ENCODE data around the gene FADS1. TPM values are rescaled to one million over a fixed set of nuclear protein-coding genes. Genes with fewer than 3 reads are reported as not detected.

The FADS1 gene
- total and polyA plus RNA-seq, 2 donors (not counting 3 experiments of a cell fraction or from before 2014, with no cell fraction given): 110 to 121 TPM

GRCh38 chr11:61769946-61770683, 46.7 kb downstream of the FADS1 start:
- POLR2A ChIA-PET: no interaction called here
- Histone ChIP-seq H2AFZ (ENCODE audit: low read depth, low read length) (no peak overlapping the region), H3K79me2 (ENCODE audit: control insufficient read depth, insufficient read depth, low read length) (no peaks in the 10 kb centered on the region), H3K27me3 (ENCODE audit: control insufficient read depth in 2 of 2, insufficient read depth in 2 of 2, low read length in 2 of 2) (no peaks in the 10 kb centered on the region), H3K4me3 (replicated peaks in 1 of 3; ENCODE audit: insufficient read depth in 1 of 3, low read depth in 1 of 3, low read length in 3 of 3) (no peak overlapping the region), H4K20me1 (replicated peaks; ENCODE audit: control insufficient read depth, extremely low read depth, insufficient read depth, low read length) (no peaks in the 10 kb centered on the region), H3K4me1 (ENCODE audit: control insufficient read depth, extremely low read depth, insufficient read depth, low read length) (peaks cover 6% of the 10 kb centered on the region), H3K9me3 (replicated peaks; ENCODE audit: control insufficient read depth, insufficient read depth, low read length) (no peaks in the 10 kb centered on the region), H3K4me2 (ENCODE audit: insufficient read depth, low read length) (no peak overlapping the region), H3K9ac (replicated peaks; ENCODE audit: extremely low read depth, insufficient read depth, low read length) (no peak overlapping the region), H3K36me3 (ENCODE audit: control insufficient read depth in 2 of 2, extremely low read depth in 1 of 2, insufficient read depth in 2 of 2, low read length in 2 of 2) (no peaks in the 10 kb centered on the region), H3K9me1 (replicated peaks; ENCODE audit: control insufficient read depth, extremely low read depth, insufficient read depth, low read length) (no peaks in the 10 kb centered on the region), H3K27ac (ENCODE audit: insufficient read depth, low read depth, low read length) (no peak overlapping the region)
- dilution Hi-C loops (cut with MboI; ENCODE audit: extremely low pct_ligation_motif_present, low sequenced_read_pairs) (no loop called here), intact Hi-C loops (cut with micrococcal nuclease) (no loop called here)
- DNase-seq (ENCODE audit: low read depth, low spot score) (no peak), FAIRE-seq (no peak)
- CTCF ChIA-PET: no interaction called here
- TF ChIP-seq POLR2A (IDR thresholded peaks at IDR 0.05; ENCODE audit: low read depth, low read length) (no peak), GATA2 (IDR thresholded peaks at IDR 0.05; ENCODE audit: insufficient read depth, insufficient read length, low read depth, low read length) (no peak), CTCF (IDR thresholded peaks at IDR 0.05; ENCODE audit: extremely low read depth in 1 of 2, insufficient read depth in 1 of 2, low read depth in 1 of 2, low read length in 2 of 2) (no peak), JUN (IDR thresholded peaks at IDR 0.05; ENCODE audit: borderline replicate concordance, insufficient read depth, insufficient read length, low read depth) (no peak), FOS (IDR thresholded peaks at IDR 0.05; ENCODE audit: borderline replicate concordance, insufficient read depth, low read length) (no peak), EZH2 (IDR thresholded peaks at IDR 0.05; ENCODE audit: borderline replicate concordance, low read depth, low read length, severe bottlenecking) (no peak), POLR2AphosphoS5 (IDR thresholded peaks at IDR 0.05; ENCODE audit: insufficient read depth, low read depth, low read length) (no peak), MYC (IDR thresholded peaks at IDR 0.05; ENCODE audit: low read depth, low read length) (no peak), MAX (IDR thresholded peaks at IDR 0.05; ENCODE audit: insufficient read depth, insufficient read length) (no peak)
- BruUV-seq (replicated peaks): no TSS peak

Measured in endothelial cell of umbilical vein (primary cell).